Stimulated activated CD8-positive, alpha-beta memory T cell treated with anti-CD3 and anti-CD28 coated beads, Interleukin-15, amount 100 ng/mL, for 24 hours (primary cell): ENCODE data around the gene TMEM89.

ENCODE experiments used
- DNase-seq: peaks from one replicate; pipeline ENCODE4 v3.0.0-alpha.2; 2020; ENCODE audit warnings: low read depth

Gene TMEM89

GRCh38 chr3:48591436-48591835 is 30.1 kb downstream of the TMEM89 start:
- DNase-seq = no peak

- DNase-seq = no peak
These were observed 33.3 kb downstream of the TMEM89 start for GRCh38 chr3:48588230-48588629.

GRCh38 chr3:48587686-48588085 is 33.9 kb downstream of the TMEM89 start:
- no peak for DNase-seq

GRCh38 chr3:48585411-48585810 is 36.2 kb downstream of the TMEM89 start:
- no peak for DNase-seq

GRCh38 chr3:48584836-48585235 is 36.7 kb downstream of the TMEM89 start:
- no peak for DNase-seq

GRCh38 chr3:48581621-48582481 is 39.7 kb downstream of the TMEM89 start:
- no peak for DNase-seq

GRCh38 chr3:48576647-48577046 is 44.9 kb downstream of the TMEM89 start:
- no peak for DNase-seq

- no peak for DNase-seq
These were observed 46.2 kb downstream of the TMEM89 start for GRCh38 chr3:48575366-48575765.

GRCh38 chr3:48573973-48574585 is 47.5 kb downstream of the TMEM89 start:
- no peak for DNase-seq

GRCh38 chr3:48572517-48572916 is 49.1 kb downstream of the TMEM89 start:
- DNase-seq = no peak

GRCh38 chr3:48571938-48572337 is 49.6 kb downstream of the TMEM89 start:
- no peak for DNase-seq
